Upper lobe of left lung (tissue), 4 donors: ENCODE measurements around the gene ADAMTS2.

Source experiments
- CTCF ChIP-seq, 6 experiments: fragments of 450-650 bp in 4 of 6; fragments of 200-600 bp in 2 of 6; sonication (generic) in 2 of 6; IDR thresholded peaks; one replicate each; pipeline ENCODE4 v1.5.1; 2016 to 2019; ENCODE audit warnings: antibody characterized with exemption in 6 of 6
- EP300 ChIP-seq, 4 donors: sonication (generic); formaldehyde crosslinking; IDR thresholded peaks; one replicate each; pipeline ENCODE4 v1.5.1; 2017; ENCODE audit warnings: antibody characterized with exemption in 4 of 4, control low read depth in 2 of 4
- POLR2A ChIP-seq, 4 donors: fragments of 450-650 bp; IDR thresholded peaks; one replicate each; pipeline ENCODE4 v1.5.1; 2016 to 2017; ENCODE audit warnings: antibody characterized with exemption in 4 of 4, mild to moderate bottlenecking in 2 of 4
- POLR2AphosphoS5 ChIP-seq, 2 donors: sonication (generic); formaldehyde crosslinking; IDR thresholded peaks; one replicate each; pipeline ENCODE4 v1.5.1; 2017; ENCODE audit warnings: antibody characterized with exemption in 2 of 2

- TF ChIP-seq POLR2AphosphoS5 (IDR thresholded peaks at IDR 0.05) (no peak), CTCF (IDR thresholded peaks at IDR 0.05) (no peak), POLR2A (IDR thresholded peaks at IDR 0.05) (no peak), EP300 (IDR thresholded peaks at IDR 0.05) (no peak)
Observed at GRCh38 chr5:179268399-179268952, 76.8 kb downstream of the ADAMTS2 start.
